ENCODE results near the gene ZNF469.

GRCh38 chr16:88337021-88337420, 45.7 kb upstream of the ZNF469 start:
- TF ChIP-seq POLR2AphosphoS5 (IDR thresholded peaks at IDR 0.05) = no peak
- TF ChIP-seq CTCF (IDR thresholded peaks at IDR 0.05; ENCODE audit: poor library complexity, severe bottlenecking) = no peak
- TF ChIP-seq REST (IDR thresholded peaks at IDR 0.05; ENCODE audit: borderline replicate concordance) = no peak
- TF ChIP-seq TAF1 (IDR thresholded peaks at IDR 0.05; ENCODE audit: low read depth) = no peak
- TF ChIP-seq EP300 (conservative IDR thresholded peaks at IDR 0.05; ENCODE audit: poor library complexity, severe bottlenecking) = no peak
- TF ChIP-seq MXI1 (conservative IDR thresholded peaks at IDR 0.05; ENCODE audit: poor library complexity, severe bottlenecking) = no peak
- TF ChIP-seq SMC3 (conservative IDR thresholded peaks at IDR 0.05; ENCODE audit: poor library complexity) = no peak

Data from neural cell (in vitro differentiated cells).